ENCODE results near the gene AKAP5. TPM values are rescaled to one million over a fixed set of nuclear protein-coding genes. Genes with fewer than 3 reads are reported as not detected.

Gene AKAP5
- total and polyA plus RNA-seq, 2 of the 13 experiments (the other 11 are each of a cell fraction or from before 2014, with no cell fraction given): 0.18 to 1.5 TPM

GRCh38 chr14:64504897-64505794 lies 39.8 kb downstream of the AKAP5 start (continued):
- TF ChIP-seq THRA (CRISPR knock-in tag; IDR thresholded peaks at IDR 0.05; ENCODE audit: borderline replicate concordance): no peak
- no peak for TF ChIP-seq FOXP1 (IDR thresholded peaks at IDR 0.05)
- TF ChIP-seq FOXP1 (CRISPR knock-in tag; IDR thresholded peaks at IDR 0.05): no peak
- TF ChIP-seq ISX (CRISPR knock-in tag; conservative IDR thresholded peaks at IDR 0.05): no peak
- TF ChIP-seq HES4 (CRISPR knock-in tag; IDR thresholded peaks at IDR 0.05; ENCODE audit: borderline replicate concordance): no peak
- no peak for TF ChIP-seq HOXD1 (CRISPR knock-in tag; IDR thresholded peaks at IDR 0.05)
- peak; percentile 57 for TF ChIP-seq ZFX (CRISPR knock-in tag; IDR thresholded peaks at IDR 0.05; ENCODE audit: low read depth)
- TF ChIP-seq HCFC1 (IDR thresholded peaks at IDR 0.05; ENCODE audit: low read depth, low read length): no peak
- TF ChIP-seq ZEB1 (IDR thresholded peaks at IDR 0.05; ENCODE audit: insufficient replicate concordance, low read depth): no peak
- TF ChIP-seq ZNF101 (CRISPR knock-in tag; IDR thresholded peaks at IDR 0.05; ENCODE audit: borderline replicate concordance, low read depth): no peak
- TF ChIP-seq ZNF792 (CRISPR knock-in tag; IDR thresholded peaks at IDR 0.05): no peak
- TF ChIP-seq ERF (CRISPR knock-in tag; IDR thresholded peaks at IDR 0.05): no peak
- TF ChIP-seq SOX13 (IDR thresholded peaks at IDR 0.05): no peak
- TF ChIP-seq SOX13 (CRISPR knock-in tag; conservative IDR thresholded peaks at IDR 0.05 in 1 of 2, IDR thresholded peaks at IDR 0.05 in 1 of 2): 0 out of 4 replicates have a peak, but pooled peaks of 1 of the 2 experiments have one; percentile 68
- no peak for TF ChIP-seq ZNF713 (CRISPR knock-in tag; IDR thresholded peaks at IDR 0.05)
- TF ChIP-seq ZNF574 (CRISPR knock-in tag; IDR thresholded peaks at IDR 0.05): peak; percentile 56
- no peak for TF ChIP-seq ZNF704 (CRISPR knock-in tag; IDR thresholded peaks at IDR 0.05; ENCODE audit: borderline replicate concordance)
- TF ChIP-seq ZNF335 (CRISPR knock-in tag; IDR thresholded peaks at IDR 0.05): peak; percentile 92
- no peak for TF ChIP-seq ATAD3A (CRISPR knock-in tag; IDR thresholded peaks at IDR 0.05)
- no peak for TF ChIP-seq CHD4 (IDR thresholded peaks at IDR 0.05; ENCODE audit: borderline replicate concordance, low read length)
- no peak for TF ChIP-seq MATR3 (CRISPR knock-in tag; IDR thresholded peaks at IDR 0.05)
- TF ChIP-seq THAP11 (CRISPR knock-in tag; IDR thresholded peaks at IDR 0.05): no peak
- 0 out of 2 replicates have a peak, but pooled peaks have one; percentile 3 for TF ChIP-seq ZNF121 (CRISPR knock-in tag; IDR thresholded peaks at IDR 0.05)
- peak; percentile 48 for TF ChIP-seq PRPF4 (IDR thresholded peaks at IDR 0.05; ENCODE audit: low read depth, low read length, poor library complexity, severe bottlenecking)
- TF ChIP-seq ZNF451 (CRISPR knock-in tag; IDR thresholded peaks at IDR 0.05): no peak

Data from HepG2 (cell line).